ENCODE results near the gene LSS. TPM values are rescaled to one million over a fixed set of nuclear protein-coding genes. Genes with fewer than 3 reads are reported as not detected.

Gene LSS
- total and polyA plus RNA-seq, 10 of the 15 experiments (the other 5 are each of a cell fraction or from before 2014, with no cell fraction given): 2.9 to 82.4 (median 27.5) TPM

DNA sequence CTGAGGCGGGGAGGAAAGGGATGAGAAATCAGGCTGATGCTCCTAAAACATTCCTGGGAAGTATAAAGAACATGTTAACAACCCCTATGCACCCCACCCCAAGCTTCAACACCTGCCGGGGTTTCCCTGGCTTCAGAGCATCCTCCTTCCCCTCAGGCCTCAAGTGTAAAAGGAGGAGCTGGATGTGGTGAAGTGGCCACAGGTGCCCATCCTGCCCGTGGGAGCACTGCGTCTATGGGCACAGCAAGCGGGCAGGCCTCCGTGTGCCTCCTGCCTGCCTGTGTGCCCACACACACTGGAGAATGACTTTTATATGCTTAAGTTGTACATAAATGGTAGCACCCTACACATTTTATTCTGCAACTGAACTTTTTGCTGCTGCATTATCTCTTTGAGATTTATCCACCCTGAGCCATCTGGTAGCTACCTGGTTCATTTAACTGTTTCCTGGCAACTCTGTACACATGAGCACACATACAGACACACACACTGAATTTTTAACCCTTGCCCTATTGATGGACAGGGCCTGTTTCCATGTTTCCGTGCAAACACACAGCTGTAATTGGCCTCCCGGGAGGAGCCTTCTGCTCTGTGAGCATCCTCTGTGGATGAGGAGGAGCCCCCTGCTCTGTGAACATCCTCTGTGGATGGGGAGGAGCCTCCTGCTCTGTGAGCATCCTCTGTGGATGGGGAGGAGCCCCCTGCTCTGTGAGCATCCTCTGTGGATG, 59.8 kb downstream of the LSS start:
- no peak overlapping the region for H3K4me3 ChIP-seq
- no peaks in the 10 kb centered on the region; the same call in 1 of the 2 replicates for H3K4me1 ChIP-seq (ENCODE audit: control insufficient read depth, insufficient read depth, low read length)
- no peaks in the 10 kb centered on the region; the same call in 2 of the 3 replicates for H3K9me3 ChIP-seq (replicated peaks; ENCODE audit: control insufficient read depth, insufficient read depth, low read length)
- FAIRE-seq (no peak), ATAC-seq (no peak), DNase-seq (ENCODE audit: low read depth, low spot score) (no peak)
- H3K79me2 ChIP-seq (ENCODE audit: control insufficient read depth, insufficient read depth, low read length): no peaks in the 10 kb centered on the region
- no peak overlapping the region for H3K4me2 ChIP-seq (ENCODE audit: control insufficient read depth, insufficient read depth)
- ChIA-PET CTCF (no interaction called here), SMC1A (ENCODE audit: uncharacterized antibody, unreplicated experiment) (no interaction called here), RAD21 (ENCODE audit: unreplicated experiment) (no interaction called here), POLR2A (no interaction called here)
- intact Hi-C loops (cut with micrococcal nuclease; ENCODE audit: unreplicated experiment): no loop called here
- H3K27me3 ChIP-seq (replicated peaks in 1 of 2; ENCODE audit: control insufficient read depth in 2 of 2, insufficient read depth in 2 of 2, low read length in 1 of 2): no peaks in the 10 kb centered on the region
- H3K27ac ChIP-seq (ENCODE audit: control insufficient read depth, insufficient read depth): no peak overlapping the region
- no TSS peak for BruUV-seq (replicated peaks)
- 70% methylated on average over 8 of the region's 8 CpGs for WGBS (ENCODE audit: insufficient coverage, insufficient replicate concordance, low lambda C conversion rate, missing lambda C conversion rate)
- in situ Hi-C loops (cut with MboI): no loop called here
- no peaks in the 10 kb centered on the region for H3K36me3 ChIP-seq (ENCODE audit: control insufficient read depth in 2 of 2, insufficient read depth in 2 of 2, low read length in 1 of 2)
- no peak overlapping the region for H2AFZ ChIP-seq (ENCODE audit: control insufficient read depth, low read depth, low read length)
- no peak overlapping the region for H3K9ac ChIP-seq (ENCODE audit: control insufficient read depth, insufficient read depth, low read length)
- H4K20me1 ChIP-seq (ENCODE audit: control insufficient read depth, insufficient read depth): no peaks in the 10 kb centered on the region
- TF ChIP-seq POLR2AphosphoS5 (IDR thresholded peaks at IDR 0.05; ENCODE audit: low read length): no peak
- TF ChIP-seq, protein P1, sequence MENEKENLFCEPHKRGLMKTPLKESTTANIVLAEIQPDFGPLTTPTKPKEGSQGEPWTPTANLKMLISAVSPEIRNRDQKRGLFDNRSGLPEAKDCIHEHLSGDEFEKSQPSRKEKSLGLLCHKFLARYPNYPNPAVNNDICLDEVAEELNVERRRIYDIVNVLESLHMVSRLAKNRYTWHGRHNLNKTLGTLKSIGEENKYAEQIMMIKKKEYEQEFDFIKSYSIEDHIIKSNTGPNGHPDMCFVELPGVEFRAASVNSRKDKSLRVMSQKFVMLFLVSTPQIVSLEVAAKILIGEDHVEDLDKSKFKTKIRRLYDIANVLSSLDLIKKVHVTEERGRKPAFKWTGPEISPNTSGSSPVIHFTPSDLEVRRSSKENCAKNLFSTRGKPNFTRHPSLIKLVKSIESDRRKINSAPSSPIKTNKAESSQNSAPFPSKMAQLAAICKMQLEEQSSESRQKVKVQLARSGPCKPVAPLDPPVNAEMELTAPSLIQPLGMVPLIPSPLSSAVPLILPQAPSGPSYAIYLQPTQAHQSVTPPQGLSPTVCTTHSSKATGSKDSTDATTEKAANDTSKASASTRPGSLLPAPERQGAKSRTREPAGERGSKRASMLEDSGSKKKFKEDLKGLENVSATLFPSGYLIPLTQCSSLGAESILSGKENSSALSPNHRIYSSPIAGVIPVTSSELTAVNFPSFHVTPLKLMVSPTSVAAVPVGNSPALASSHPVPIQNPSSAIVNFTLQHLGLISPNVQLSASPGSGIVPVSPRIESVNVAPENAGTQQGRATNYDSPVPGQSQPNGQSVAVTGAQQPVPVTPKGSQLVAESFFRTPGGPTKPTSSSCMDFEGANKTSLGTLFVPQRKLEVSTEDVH (IDR thresholded peaks at IDR 0.05; ENCODE audit: low read depth, partially characterized antibody): no peak
- no peak for TF ChIP-seq ZBED1 (IDR thresholded peaks at IDR 0.05; ENCODE audit: borderline replicate concordance)
- no peak for TF ChIP-seq KLF5 (IDR thresholded peaks at IDR 0.05; ENCODE audit: partially characterized antibody)
- TF ChIP-seq, protein P2, sequence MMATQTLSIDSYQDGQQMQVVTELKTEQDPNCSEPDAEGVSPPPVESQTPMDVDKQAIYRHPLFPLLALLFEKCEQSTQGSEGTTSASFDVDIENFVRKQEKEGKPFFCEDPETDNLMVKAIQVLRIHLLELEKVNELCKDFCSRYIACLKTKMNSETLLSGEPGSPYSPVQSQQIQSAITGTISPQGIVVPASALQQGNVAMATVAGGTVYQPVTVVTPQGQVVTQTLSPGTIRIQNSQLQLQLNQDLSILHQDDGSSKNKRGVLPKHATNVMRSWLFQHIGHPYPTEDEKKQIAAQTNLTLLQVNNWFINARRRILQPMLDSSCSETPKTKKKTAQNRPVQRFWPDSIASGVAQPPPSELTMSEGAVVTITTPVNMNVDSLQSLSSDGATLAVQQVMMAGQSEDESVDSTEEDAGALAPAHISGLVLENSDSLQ (IDR thresholded peaks at IDR 0.05): no peak
- no peak for TF ChIP-seq BMI1 (IDR thresholded peaks at IDR 0.05; ENCODE audit: borderline replicate concordance)
- no peak for TF ChIP-seq DPF2 (IDR thresholded peaks at IDR 0.05)
- TF ChIP-seq BCL3 (IDR thresholded peaks at IDR 0.05; ENCODE audit: borderline replicate concordance, insufficient read depth, low read depth, low read length, poor library complexity, severe bottlenecking): no peak
- TF ChIP-seq MXI1 (IDR thresholded peaks at IDR 0.05; ENCODE audit: low read depth, low read length): no peak
- no peak for TF ChIP-seq NRF1 (conservative IDR thresholded peaks at IDR 0.05; ENCODE audit: low read depth, low read length)
- TF ChIP-seq WRNIP1 (IDR thresholded peaks at IDR 0.05; ENCODE audit: borderline replicate concordance, low read depth, low read length): no peak
- no peak for TF ChIP-seq PBX3 (IDR thresholded peaks at IDR 0.05; ENCODE audit: insufficient replicate concordance, low read depth, low read length)
- TF ChIP-seq MEF2A (IDR thresholded peaks at IDR 0.05; ENCODE audit: insufficient read depth, low read depth, low read length): no peak
- no peak for TF ChIP-seq BACH1 (IDR thresholded peaks at IDR 0.05; ENCODE audit: borderline replicate concordance)
- TF ChIP-seq, protein P3, sequence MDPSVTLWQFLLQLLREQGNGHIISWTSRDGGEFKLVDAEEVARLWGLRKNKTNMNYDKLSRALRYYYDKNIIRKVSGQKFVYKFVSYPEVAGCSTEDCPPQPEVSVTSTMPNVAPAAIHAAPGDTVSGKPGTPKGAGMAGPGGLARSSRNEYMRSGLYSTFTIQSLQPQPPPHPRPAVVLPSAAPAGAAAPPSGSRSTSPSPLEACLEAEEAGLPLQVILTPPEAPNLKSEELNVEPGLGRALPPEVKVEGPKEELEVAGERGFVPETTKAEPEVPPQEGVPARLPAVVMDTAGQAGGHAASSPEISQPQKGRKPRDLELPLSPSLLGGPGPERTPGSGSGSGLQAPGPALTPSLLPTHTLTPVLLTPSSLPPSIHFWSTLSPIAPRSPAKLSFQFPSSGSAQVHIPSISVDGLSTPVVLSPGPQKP (IDR thresholded peaks at IDR 0.05; ENCODE audit: low read depth, low read length): no peak
- no peak for TF ChIP-seq KAT2A (conservative IDR thresholded peaks at IDR 0.05; ENCODE audit: control insufficient read depth, low read depth, low read length)

Measured in GM12878 (cell line).